T47D (cell line): ENCODE results near the gene SERINC2.

Experiments used
- DNase-seq, 2 experiments: peaks; one replicate each; pipeline versions ENCODE4 v3.0.0 to v3.0.0-alpha.2; 2011 to 2012; ENCODE audit warnings: low read depth in 1 of 2, low spot score in 1 of 2
- JUND ChIP-seq: IDR thresholded peaks from 2 replicates; pipeline ENCODE4 v1.6.1; 2012; ENCODE audit warnings: low read depth
- in situ Hi-C: cut with HindIII; loops from 2 replicates; pipeline ENCODE4 v1.10.0; 2016; ENCODE audit warnings: low sequenced_read_pairs, low pct_unique_long_range_greater_than_20kb

The SERINC2 gene

GRCh38 chr1:31434979-31435378, 22.0 kb downstream of the SERINC2 start:
- in situ Hi-C loops = no loop called here
- no peak for TF ChIP-seq JUND
- DNase-seq = no peak

GRCh38 chr1:31435471-31436409, 22.7 kb downstream of the SERINC2 start:
- TF ChIP-seq JUND = no peak
- in situ Hi-C loops = no loop called here
- no peak for DNase-seq

- no peak for TF ChIP-seq JUND
- no peak for DNase-seq
- in situ Hi-C loops = no loop called here
Measured at GRCh38 chr1:31436596-31437432, 23.8 kb downstream of the SERINC2 start.

- DNase-seq = no peak
- no peak for TF ChIP-seq JUND
- in situ Hi-C loops = no loop called here
Measured at GRCh38 chr1:31437433-31438037, 24.5 kb downstream of the SERINC2 start.

GRCh38 chr1:31439276-31439675, 26.3 kb downstream of the SERINC2 start:
- DNase-seq = no peak
- in situ Hi-C loops = no loop called here
- TF ChIP-seq JUND = no peak

- DNase-seq = no peak
- TF ChIP-seq JUND = no peak
- in situ Hi-C loops = no loop called here
Measured at GRCh38 chr1:31441073-31441472, 28.1 kb downstream of the SERINC2 start.

GRCh38 chr1:31441558-31441957, 28.5 kb downstream of the SERINC2 start:
- no peak for DNase-seq
- no peak for TF ChIP-seq JUND
- in situ Hi-C loops = no loop called here

GRCh38 chr1:31441970-31442647, 29.1 kb downstream of the SERINC2 start:
- DNase-seq = no peak
- in situ Hi-C loops = no loop called here
- no peak for TF ChIP-seq JUND

- no peak for DNase-seq
- TF ChIP-seq JUND = no peak
- in situ Hi-C loops = no loop called here
Measured at GRCh38 chr1:31442648-31442994, 29.6 kb downstream of the SERINC2 start.

GRCh38 chr1:31443673-31444072, 30.7 kb downstream of the SERINC2 start:
- in situ Hi-C loops = no loop called here
- no peak for DNase-seq

GRCh38 chr1:31444725-31445448, 31.9 kb downstream of the SERINC2 start:
- in situ Hi-C loops = no loop called here
- no peak for DNase-seq
- no peak for TF ChIP-seq JUND

More at GRCh38 chr1:31443673-31444072, 30.7 kb downstream of the SERINC2 start:
- no peak for TF ChIP-seq JUND

GRCh38 chr1:31445951-31446350, 32.9 kb downstream of the SERINC2 start:
- in situ Hi-C loops = no loop called here
- no peak for TF ChIP-seq JUND
- DNase-seq = no peak
